ENCODE results near the gene CA5B. TPM values are rescaled to one million over a fixed set of nuclear protein-coding genes. Genes with fewer than 3 reads are reported as not detected.
"Not testable (repeated sequence)": the region's sequence is repeated elsewhere in the genome, so short reads cannot be mapped to it uniquely, and the experiment has no call there.

The CA5B gene
- total RNA-seq, 4 donors from 2014 or later = 9.9 to 31.6 (median 14.9) TPM

- Histone ChIP-seq H3K36me3 (no peaks in the 10 kb centered on the region), H3K27ac (no peak overlapping the region), H3K27me3 (no peaks in the 10 kb centered on the region), H3K4me3 (replicated peaks in 1 of 3) (no peak overlapping the region), H3K9me3 (no peaks in the 10 kb centered on the region), H3K4me1 (peaks cover 0 to 11% of the 10 kb centered on the region in 2 donors)
- TF ChIP-seq POLR2A (IDR thresholded peaks at IDR 0.05) (no peak), CTCF (IDR thresholded peaks at IDR 0.05) (no peak)
- intact Hi-C loops (cut with DNase I) = no loop called here
- 92 to 95% methylated on average over 4 of the region's 4 CpGs for WGBS, 2 donors
- no peak for DNase-seq
Observed at GRCh38 chrX:15745179-15745578, 7.1 kb downstream of the CA5B start.

GRCh38 chrX:15746651-15747050, 8.6 kb downstream of the CA5B start:
- peaks cover 11 to 22% of the 10 kb centered on the region in 2 donors for H3K4me1 ChIP-seq
- WGBS, 2 donors = 53 to 82% methylated on average over 5 to 6 of the region's 6 CpGs
- H3K4me3 ChIP-seq (replicated peaks in 1 of 3); H3K9me3 ChIP-seq; intact Hi-C loops (cut with DNase I); H3K27ac ChIP-seq; H3K27me3 ChIP-seq; DNase-seq; H3K36me3 ChIP-seq: not testable (repeated sequence)

GRCh38 chrX:15747626-15748173, 9.6 kb downstream of the CA5B start:
- 85 to 86% methylated on average over 11 to 13 of the region's 13 CpGs for WGBS, 2 donors
- Histone ChIP-seq H3K4me3 (replicated peaks in 1 of 3) (no peak overlapping the region), H3K4me1 (peaks cover 12 to 28% of the 10 kb centered on the region in 2 donors), H3K27me3 (no peaks in the 10 kb centered on the region), H3K36me3 (no peaks in the 10 kb centered on the region), H3K27ac (no peak overlapping the region), H3K9me3 (no peaks in the 10 kb centered on the region)
- intact Hi-C loops (cut with DNase I) = no loop called here
- TF ChIP-seq POLR2A (IDR thresholded peaks at IDR 0.05) = no peak
- no peak for TF ChIP-seq CTCF (IDR thresholded peaks at IDR 0.05)
- no peak for DNase-seq

GRCh38 chrX:15748841-15749240, 10.8 kb downstream of the CA5B start:
- 89 to 95% methylated on average over 3 of the region's 3 CpGs for WGBS, 2 donors
- Histone ChIP-seq H3K36me3 (no peaks in the 10 kb centered on the region), H3K9me3 (no peaks in the 10 kb centered on the region), H3K27me3 (no peaks in the 10 kb centered on the region), H3K27ac (no peak overlapping the region), H3K4me3 (replicated peaks in 1 of 3) (no peak overlapping the region), H3K4me1 (peaks cover 12 to 25% of the 10 kb centered on the region in 2 donors)
- no peak for TF ChIP-seq POLR2A (IDR thresholded peaks at IDR 0.05)
- no peak for TF ChIP-seq CTCF (IDR thresholded peaks at IDR 0.05)
- no peak for DNase-seq
- intact Hi-C loops (cut with DNase I) = no loop called here

- no peaks in the 10 kb centered on the region for H3K27me3 ChIP-seq
- peak in 1 of 2 donors; percentile 3 for DNase-seq
- H3K4me3 ChIP-seq (replicated peaks in 1 of 3) = no peak overlapping the region
- TF ChIP-seq POLR2A (IDR thresholded peaks at IDR 0.05) = no peak
- TF ChIP-seq CTCF (IDR thresholded peaks at IDR 0.05) = no peak
- no peaks in the 10 kb centered on the region for H3K36me3 ChIP-seq
- no peaks in the 10 kb centered on the region for H3K9me3 ChIP-seq
- WGBS, 2 donors = 57 to 60% methylated on average over 7 of the region's 7 CpGs
- H3K27ac ChIP-seq = peak overlapping the region; percentile 27 to 59 (median 36)
- intact Hi-C loops (cut with DNase I) = no loop called here
- H3K4me1 ChIP-seq = peaks cover 12 to 17% of the 10 kb centered on the region in 2 donors
Observed at GRCh38 chrX:15749642-15750610, 11.9 kb downstream of the CA5B start.

All from thyroid gland (tissue), 4 donors.